HepG2 (cell line): Measurements from ENCODE around the gene EIF2S3B. TPM values are rescaled to one million over a fixed set of nuclear protein-coding genes. Genes with fewer than 3 reads are reported as not detected.

Experiments
- ADNP ChIP-seq: sonication (generic); formaldehyde crosslinking; IDR thresholded peaks from 2 replicates; pipeline ENCODE4 v1.4.0; 2020; ENCODE audit warnings: missing genetic modification reagents
- ARID4A ChIP-seq: sonication (generic); formaldehyde crosslinking; IDR thresholded peaks from 2 replicates; pipeline ENCODE4 v1.5.0; 2020; ENCODE audit warnings: mild to moderate bottlenecking, missing genetic modification reagents, borderline replicate concordance
- HNRNPLL ChIP-seq: fragments of 200-400 bp; formaldehyde crosslinking; IDR thresholded peaks from 2 replicates; pipeline ENCODE4 v1.6.1; 2017; ENCODE audit warnings: mild to moderate bottlenecking, low read depth, low read length; ENCODE audit not compliant: poor library complexity, severe bottlenecking
- ZNF589 ChIP-seq: sonication (generic); formaldehyde crosslinking; conservative IDR thresholded peaks from 2 replicates; pipeline ENCODE4 v1.8.0; 2022; ENCODE audit warnings: mild to moderate bottlenecking, moderate library complexity, missing genetic modification reagents
- polyA plus RNA-seq, 8 experiments: library from polyadenylated mRNA; depleted of rRNA in 3 of 8; stranded (reverse) in 7 of 8; unstranded in 1 of 8; fragments of >200 nt; fragmentation: Illumina TruSeq in 4 of 8; extraction: Trizol in 4 of 8; gene quantifications; 2 replicates each; pipeline versions ENCODE4 v1.2.1 to v1.2.3, GENCODE V29; 2011 to 2016; ENCODE audit warnings: low read depth in 4 of 8, missing spikeins in 1 of 8, mixed read lengths in 1 of 8; ENCODE audit not compliant: insufficient read depth in 1 of 8
- total RNA-seq, 5 experiments: library from RNA; depleted of rRNA; stranded (reverse); fragments of >200 nt; fragmentation: Illumina TruSeq; extraction: Trizol; gene quantifications; 2 replicates each; pipeline ENCODE4 v1.2.3, GENCODE V29; 2016; ENCODE audit warnings: low read depth in 1 of 5
- TF ChIP-seq, protein P1 (sequence below): sonication (generic); formaldehyde crosslinking; IDR thresholded peaks from 2 replicates; pipeline ENCODE4 v1.8.0; 2022; ENCODE audit warnings: low read depth, missing genetic modification reagents
- TF ChIP-seq, protein P2 (sequence below): sonication (generic); formaldehyde crosslinking; IDR thresholded peaks from 2 replicates; pipeline ENCODE4 v1.9.0; 2021; ENCODE audit warnings: missing genetic modification reagents, borderline replicate concordance

The EIF2S3B gene
- total and polyA plus RNA-seq, 2 of the 13 experiments (the other 11 are each of a cell fraction or from before 2014, with no cell fraction given), result 3.6 to 7.6 TPM

DNA sequence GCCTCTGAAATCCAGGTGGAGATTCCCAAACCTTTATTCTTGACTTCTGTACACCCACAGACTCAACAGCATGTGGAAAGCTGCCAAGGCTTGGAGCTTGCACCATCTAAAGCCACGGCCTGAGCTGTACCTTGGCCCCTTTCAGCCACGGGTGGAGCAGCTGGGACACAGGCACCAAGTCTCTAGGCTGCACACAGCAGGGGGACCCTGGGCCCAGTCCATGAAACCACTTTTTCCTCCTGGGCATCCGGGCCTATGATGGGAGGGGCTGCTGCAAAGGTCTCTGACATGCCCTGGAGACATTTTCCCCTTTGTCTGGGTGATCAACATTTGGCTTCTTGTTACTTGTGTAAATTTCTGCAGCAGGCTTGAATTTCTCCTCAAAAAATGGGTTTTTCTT lies 32.0 kb downstream of the EIF2S3B start (continued):
- TF ChIP-seq ARID4A (CRISPR knock-in tag), result no peak
- TF ChIP-seq ADNP (CRISPR knock-in tag), result no peak
- no peak for TF ChIP-seq HNRNPLL
- TF ChIP-seq, protein P1, sequence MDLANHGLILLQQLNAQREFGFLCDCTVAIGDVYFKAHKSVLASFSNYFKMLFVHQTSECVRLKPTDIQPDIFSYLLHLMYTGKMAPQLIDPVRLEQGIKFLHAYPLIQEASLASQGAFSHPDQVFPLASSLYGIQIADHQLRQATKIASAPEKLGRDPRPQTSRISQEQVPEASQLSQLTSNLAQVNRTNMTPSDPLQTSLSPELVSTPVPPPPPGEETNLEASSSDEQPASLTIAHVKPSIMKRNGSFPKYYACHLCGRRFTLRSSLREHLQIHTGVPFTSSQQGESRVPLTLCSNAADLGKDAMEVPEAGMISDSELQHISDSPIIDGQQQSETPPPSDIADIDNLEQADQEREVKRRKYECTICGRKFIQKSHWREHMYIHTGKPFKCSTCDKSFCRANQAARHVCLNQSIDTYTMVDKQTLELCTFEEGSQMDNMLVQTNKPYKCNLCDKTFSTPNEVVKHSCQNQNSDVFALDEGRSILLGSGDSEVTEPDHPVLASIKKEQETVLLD (CRISPR knock-in tag), result no peak
- no peak for TF ChIP-seq ZNF589 (CRISPR knock-in tag)
- TF ChIP-seq, protein P2, sequence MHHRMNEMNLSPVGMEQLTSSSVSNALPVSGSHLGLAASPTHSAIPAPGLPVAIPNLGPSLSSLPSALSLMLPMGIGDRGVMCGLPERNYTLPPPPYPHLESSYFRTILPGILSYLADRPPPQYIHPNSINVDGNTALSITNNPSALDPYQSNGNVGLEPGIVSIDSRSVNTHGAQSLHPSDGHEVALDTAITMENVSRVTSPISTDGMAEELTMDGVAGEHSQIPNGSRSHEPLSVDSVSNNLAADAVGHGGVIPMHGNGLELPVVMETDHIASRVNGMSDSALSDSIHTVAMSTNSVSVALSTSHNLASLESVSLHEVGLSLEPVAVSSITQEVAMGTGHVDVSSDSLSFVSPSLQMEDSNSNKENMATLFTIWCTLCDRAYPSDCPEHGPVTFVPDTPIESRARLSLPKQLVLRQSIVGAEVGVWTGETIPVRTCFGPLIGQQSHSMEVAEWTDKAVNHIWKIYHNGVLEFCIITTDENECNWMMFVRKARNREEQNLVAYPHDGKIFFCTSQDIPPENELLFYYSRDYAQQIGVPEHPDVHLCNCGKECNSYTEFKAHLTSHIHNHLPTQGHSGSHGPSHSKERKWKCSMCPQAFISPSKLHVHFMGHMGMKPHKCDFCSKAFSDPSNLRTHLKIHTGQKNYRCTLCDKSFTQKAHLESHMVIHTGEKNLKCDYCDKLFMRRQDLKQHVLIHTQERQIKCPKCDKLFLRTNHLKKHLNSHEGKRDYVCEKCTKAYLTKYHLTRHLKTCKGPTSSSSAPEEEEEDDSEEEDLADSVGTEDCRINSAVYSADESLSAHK, result no peak
